ENCODE results near the gene PRB3.

The PRB3 gene

GRCh38 chr12:11269607-11270006 is at the start of gene PRB3:
Gene PRB3, minus strand, starts transcription at chr12:11269707. Its CDS starts 38 bp downstream, at chr12:11269669.
- Mint-ChIP-seq H3K4me1 (ENCODE audit: low read depth) (no peaks in the 10 kb centered on the region), H3K36me3 (ENCODE audit: low read depth) (no peaks in the 10 kb centered on the region), H3K9me3 (no peaks in the 10 kb centered on the region), H3K4me3 (no peak within 1 kb of the TSS), H3K27ac (no peak within 1 kb of the TSS), H3K27me3 (ENCODE audit: low read depth) (no peaks in the 10 kb centered on the region)
- no peak for DNase-seq (ENCODE audit: low spot score)

- Mint-ChIP-seq H3K4me1 (ENCODE audit: low read depth) (no peaks in the 10 kb centered on the region), H3K36me3 (ENCODE audit: low read depth) (no peaks in the 10 kb centered on the region), H3K9me3 (no peaks in the 10 kb centered on the region), H3K27ac (no peak within 1 kb of the TSS), H3K27me3 (ENCODE audit: low read depth) (no peaks in the 10 kb centered on the region), H3K4me3 (no peak within 1 kb of the TSS)
- no peak for DNase-seq (ENCODE audit: low spot score)
Measured at GRCh38 chr12:11310336-11310735, 40.8 kb upstream of the PRB3 start, which contains the start of gene PRB4. Gene PRB4, minus strand, starts transcription at chr12:11310436. Its CDS starts 38 bp downstream, at chr12:11310398.

- Mint-ChIP-seq H3K4me3 (no peak overlapping the region), H3K27ac (no peak overlapping the region), H3K36me3 (ENCODE audit: low read depth) (no peaks in the 10 kb centered on the region), H3K9me3 (no peaks in the 10 kb centered on the region), H3K4me1 (ENCODE audit: low read depth) (no peaks in the 10 kb centered on the region), H3K27me3 (ENCODE audit: low read depth) (no peaks in the 10 kb centered on the region)
- no peak for DNase-seq (ENCODE audit: low spot score)
Measured at GRCh38 chr12:11307143-11307542, 37.6 kb upstream of the PRB3 start.

GRCh38 chr12:11273449-11273848 is 3.9 kb upstream of the PRB3 start:
- Mint-ChIP-seq H3K4me1 (ENCODE audit: low read depth) (no peaks in the 10 kb centered on the region), H3K27me3 (ENCODE audit: low read depth) (no peaks in the 10 kb centered on the region), H3K27ac (no peak overlapping the region), H3K4me3 (no peak overlapping the region), H3K36me3 (ENCODE audit: low read depth) (no peaks in the 10 kb centered on the region), H3K9me3 (no peaks in the 10 kb centered on the region)
- no peak for DNase-seq (ENCODE audit: low spot score)

- no peaks in the 10 kb centered on the region for H3K36me3 Mint-ChIP-seq (ENCODE audit: low read depth)
- H3K27ac Mint-ChIP-seq = no peak overlapping the region
- no peaks in the 10 kb centered on the region for H3K4me1 Mint-ChIP-seq (ENCODE audit: low read depth)
- no peak for DNase-seq (ENCODE audit: low spot score)
- H3K27me3 Mint-ChIP-seq (ENCODE audit: low read depth) = no peaks in the 10 kb centered on the region
- no peak overlapping the region for H3K4me3 Mint-ChIP-seq
- H3K9me3 Mint-ChIP-seq = peaks cover 5% of the 10 kb centered on the region
Measured at GRCh38 chr12:11264501-11264900, 5.0 kb downstream of the PRB3 start.

GRCh38 chr12:11246489-11246888 is 23.0 kb downstream of the PRB3 start:
- Mint-ChIP-seq H3K27me3 (ENCODE audit: low read depth) (no peaks in the 10 kb centered on the region), H3K4me1 (ENCODE audit: low read depth) (no peaks in the 10 kb centered on the region), H3K27ac (no peak overlapping the region), H3K9me3 (peaks cover 3% of the 10 kb centered on the region), H3K36me3 (ENCODE audit: low read depth) (no peaks in the 10 kb centered on the region), H3K4me3 (no peak overlapping the region)
- no peak for DNase-seq (ENCODE audit: low spot score)

GRCh38 chr12:11242656-11243055 is 26.9 kb downstream of the PRB3 start:
- H3K4me1 Mint-ChIP-seq (ENCODE audit: low read depth) = no peaks in the 10 kb centered on the region
- no peaks in the 10 kb centered on the region for H3K27me3 Mint-ChIP-seq (ENCODE audit: low read depth)
- DNase-seq (ENCODE audit: low spot score) = no peak
- H3K27ac Mint-ChIP-seq = no peak overlapping the region
- no peaks in the 10 kb centered on the region for H3K9me3 Mint-ChIP-seq
- no peak overlapping the region for H3K4me3 Mint-ChIP-seq
- no peaks in the 10 kb centered on the region for H3K36me3 Mint-ChIP-seq (ENCODE audit: low read depth)

- H3K27ac Mint-ChIP-seq = no peak overlapping the region
- H3K27me3 Mint-ChIP-seq (ENCODE audit: low read depth) = no peaks in the 10 kb centered on the region
- H3K9me3 Mint-ChIP-seq = no peaks in the 10 kb centered on the region
- no peaks in the 10 kb centered on the region for H3K36me3 Mint-ChIP-seq (ENCODE audit: low read depth)
- no peak for DNase-seq (ENCODE audit: low spot score)
- H3K4me1 Mint-ChIP-seq (ENCODE audit: low read depth) = no peaks in the 10 kb centered on the region
- no peak overlapping the region for H3K4me3 Mint-ChIP-seq
Measured at GRCh38 chr12:11240348-11240930, 29.1 kb downstream of the PRB3 start.

GRCh38 chr12:11238275-11238674 is 31.2 kb downstream of the PRB3 start:
- Mint-ChIP-seq H3K4me1 (ENCODE audit: low read depth) (no peaks in the 10 kb centered on the region), H3K9me3 (no peaks in the 10 kb centered on the region), H3K27ac (no peak overlapping the region), H3K27me3 (ENCODE audit: low read depth) (no peaks in the 10 kb centered on the region), H3K4me3 (no peak overlapping the region), H3K36me3 (ENCODE audit: low read depth) (no peaks in the 10 kb centered on the region)
- DNase-seq (ENCODE audit: low spot score) = no peak

- Mint-ChIP-seq H3K4me3 (no peak overlapping the region), H3K36me3 (ENCODE audit: low read depth) (no peaks in the 10 kb centered on the region), H3K27me3 (ENCODE audit: low read depth) (no peaks in the 10 kb centered on the region), H3K27ac (no peak overlapping the region), H3K4me1 (ENCODE audit: low read depth) (no peaks in the 10 kb centered on the region), H3K9me3 (no peaks in the 10 kb centered on the region)
- no peak for DNase-seq (ENCODE audit: low spot score)
Measured at GRCh38 chr12:11233532-11233931, 36.0 kb downstream of the PRB3 start.

GRCh38 chr12:11228296-11228879 is 41.1 kb downstream of the PRB3 start:
- no peaks in the 10 kb centered on the region for H3K36me3 Mint-ChIP-seq (ENCODE audit: low read depth)
- no peak overlapping the region for H3K27ac Mint-ChIP-seq
- DNase-seq (ENCODE audit: low spot score) = no peak
- no peak overlapping the region for H3K4me3 Mint-ChIP-seq
- no peaks in the 10 kb centered on the region for H3K9me3 Mint-ChIP-seq
- H3K4me1 Mint-ChIP-seq (ENCODE audit: low read depth) = no peaks in the 10 kb centered on the region
- H3K27me3 Mint-ChIP-seq (ENCODE audit: low read depth) = peaks cover 2% of the 10 kb centered on the region

GRCh38 chr12:11227373-11227772 is 42.1 kb downstream of the PRB3 start:
- Mint-ChIP-seq H3K36me3 (ENCODE audit: low read depth) (no peaks in the 10 kb centered on the region), H3K27ac (no peak overlapping the region), H3K4me3 (no peak overlapping the region), H3K9me3 (no peaks in the 10 kb centered on the region), H3K27me3 (ENCODE audit: low read depth) (peaks cover 2% of the 10 kb centered on the region), H3K4me1 (ENCODE audit: low read depth) (no peaks in the 10 kb centered on the region)
- DNase-seq (ENCODE audit: low spot score) = no peak

Data from T-helper 2 cell treated with Interferon-gamma antibody and Interleukin-4, amounts not matched to agents 5 μg/mL and 100 μg/mL, for 36 hours (primary cell).